IMR-90 (cell line): ENCODE data around the gene CCDC146.

Experiments used
- CTCF ChIP-seq: conservative IDR thresholded peaks from 2 replicates; pipeline ENCODE4 v1.5.1; 2012; ENCODE audit warnings: mild to moderate bottlenecking, low read depth, low read length, improper control_type of control experiment
- MXI1 ChIP-seq: IDR thresholded peaks from 2 replicates; pipeline ENCODE4 v1.6.1; 2012; ENCODE audit warnings: low read depth, mild to moderate bottlenecking, low read length, moderate library complexity, borderline replicate concordance
- USF2 ChIP-seq: fragments of 150-350 bp; IDR thresholded peaks from 2 replicates; pipeline ENCODE4 v1.6.1; 2017; ENCODE audit warnings: mild to moderate bottlenecking, antibody characterized with exemption, low read length, low read depth

- TF ChIP-seq CTCF (no peak), MXI1 (no peak), USF2 (no peak)
Observed at GRCh38 chr7:77245015-77245755, 122.8 kb downstream of the CCDC146 start.
